ENCODE results near the gene OSER1. TPM values are rescaled to one million over a fixed set of nuclear protein-coding genes. Genes with fewer than 3 reads are reported as not detected.

The OSER1 gene
- total and polyA plus RNA-seq, 9 of the 15 experiments (the other 6 are each of a cell fraction or from before 2014, with no cell fraction given) = 15.5 to 57.3 (median 19.9) TPM

DNA sequence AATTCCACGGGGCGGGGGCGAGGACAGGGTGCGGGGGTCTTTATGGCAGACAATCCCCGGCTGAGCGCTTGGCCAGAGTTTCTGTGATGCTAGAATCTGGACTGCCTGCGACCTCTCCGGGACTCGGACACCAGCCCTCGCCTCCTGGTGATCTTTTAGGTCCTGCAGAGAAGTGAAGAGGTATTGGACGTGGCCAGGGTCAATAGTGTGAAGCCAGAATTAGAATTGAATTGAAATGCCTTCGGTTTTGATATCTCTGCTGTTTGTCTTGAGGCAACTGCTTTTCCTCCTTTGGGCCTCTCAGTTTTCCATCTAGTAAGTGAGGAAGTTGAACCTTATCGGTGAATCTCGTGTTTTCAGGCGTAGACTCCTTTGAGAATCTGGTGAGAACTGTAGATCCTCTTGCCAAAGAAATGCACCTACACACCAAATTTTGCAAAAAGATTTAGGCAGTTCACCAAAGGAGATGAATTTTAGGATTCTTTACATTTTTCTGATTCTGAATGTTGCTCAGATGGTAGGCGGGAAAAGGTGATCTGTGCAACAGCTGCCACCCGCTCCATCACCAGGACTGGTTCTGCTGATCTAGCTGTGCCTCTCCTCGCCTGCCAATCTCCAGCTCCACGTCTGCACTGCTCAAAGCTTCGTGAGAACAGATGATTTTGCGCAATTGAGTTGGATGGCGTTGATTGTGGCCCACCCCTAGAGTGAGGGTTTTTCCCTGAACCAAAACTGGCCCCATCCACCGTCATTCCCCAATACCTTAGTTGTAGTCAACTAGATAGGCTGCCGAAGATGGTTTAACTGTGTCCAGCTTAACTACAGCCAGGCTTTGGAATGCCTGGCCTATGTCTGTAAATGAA is 837 bp upstream of the OSER1 start (continued):
- TF ChIP-seq SPI1 (IDR thresholded peaks at IDR 0.05; ENCODE audit: borderline replicate concordance, low read depth, low read length) (peak; percentile 86), ASH1L (IDR thresholded peaks at IDR 0.05; ENCODE audit: borderline replicate concordance, low read depth, partially characterized antibody) (no peak), ATF7 (IDR thresholded peaks at IDR 0.05) (0 out of 2 replicates have a peak, but pooled peaks have one; percentile 43), KDM1A (IDR thresholded peaks at IDR 0.05) (no peak), BCOR (IDR thresholded peaks at IDR 0.05) (no peak), NFATC3 (IDR thresholded peaks at IDR 0.05) (no peak), MTA3 (IDR thresholded peaks at IDR 0.05; ENCODE audit: borderline replicate concordance) (peak; percentile 9; the same call in 1 of the 2 replicates), TOE1 (IDR thresholded peaks at IDR 0.05; ENCODE audit: borderline replicate concordance) (peak; percentile 40; the same call in 1 of the 2 replicates), TOE1 (CRISPR knock-in tag; IDR thresholded peaks at IDR 0.05; ENCODE audit: borderline replicate concordance, low read depth) (0 out of 2 replicates have a peak, but pooled peaks have one; percentile 65), CSDE1 (IDR thresholded peaks at IDR 0.05) (no peak), POLR2G (IDR thresholded peaks at IDR 0.05; ENCODE audit: low read depth, low read length) (no peak), ZNF384 (IDR thresholded peaks at IDR 0.05; ENCODE audit: low read depth, low read length) (no peak), MIER1 (IDR thresholded peaks at IDR 0.05; ENCODE audit: low read depth) (no peak; the same call in 1 of the 2 replicates), PHTF2 (CRISPR knock-in tag; IDR thresholded peaks at IDR 0.05) (no peak), ATF1 (CRISPR knock-in tag; IDR thresholded peaks at IDR 0.05) (no peak), ATF1 (tag; IDR thresholded peaks at IDR 0.05) (peak; percentile 66; the same call in 1 of the 2 replicates)
- TF ChIP-seq, protein P1, sequence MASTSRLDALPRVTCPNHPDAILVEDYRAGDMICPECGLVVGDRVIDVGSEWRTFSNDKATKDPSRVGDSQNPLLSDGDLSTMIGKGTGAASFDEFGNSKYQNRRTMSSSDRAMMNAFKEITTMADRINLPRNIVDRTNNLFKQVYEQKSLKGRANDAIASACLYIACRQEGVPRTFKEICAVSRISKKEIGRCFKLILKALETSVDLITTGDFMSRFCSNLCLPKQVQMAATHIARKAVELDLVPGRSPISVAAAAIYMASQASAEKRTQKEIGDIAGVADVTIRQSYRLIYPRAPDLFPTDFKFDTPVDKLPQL (IDR thresholded peaks at IDR 0.05; ENCODE audit: extremely low read depth, insufficient read length) = no peak
- TF ChIP-seq, protein P2, sequence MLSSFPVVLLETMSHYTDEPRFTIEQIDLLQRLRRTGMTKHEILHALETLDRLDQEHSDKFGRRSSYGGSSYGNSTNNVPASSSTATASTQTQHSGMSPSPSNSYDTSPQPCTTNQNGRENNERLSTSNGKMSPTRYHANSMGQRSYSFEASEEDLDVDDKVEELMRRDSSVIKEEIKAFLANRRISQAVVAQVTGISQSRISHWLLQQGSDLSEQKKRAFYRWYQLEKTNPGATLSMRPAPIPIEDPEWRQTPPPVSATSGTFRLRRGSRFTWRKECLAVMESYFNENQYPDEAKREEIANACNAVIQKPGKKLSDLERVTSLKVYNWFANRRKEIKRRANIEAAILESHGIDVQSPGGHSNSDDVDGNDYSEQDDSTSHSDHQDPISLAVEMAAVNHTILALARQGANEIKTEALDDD (IDR thresholded peaks at IDR 0.05) = peak; percentile 75
- TF ChIP-seq, protein P3, sequence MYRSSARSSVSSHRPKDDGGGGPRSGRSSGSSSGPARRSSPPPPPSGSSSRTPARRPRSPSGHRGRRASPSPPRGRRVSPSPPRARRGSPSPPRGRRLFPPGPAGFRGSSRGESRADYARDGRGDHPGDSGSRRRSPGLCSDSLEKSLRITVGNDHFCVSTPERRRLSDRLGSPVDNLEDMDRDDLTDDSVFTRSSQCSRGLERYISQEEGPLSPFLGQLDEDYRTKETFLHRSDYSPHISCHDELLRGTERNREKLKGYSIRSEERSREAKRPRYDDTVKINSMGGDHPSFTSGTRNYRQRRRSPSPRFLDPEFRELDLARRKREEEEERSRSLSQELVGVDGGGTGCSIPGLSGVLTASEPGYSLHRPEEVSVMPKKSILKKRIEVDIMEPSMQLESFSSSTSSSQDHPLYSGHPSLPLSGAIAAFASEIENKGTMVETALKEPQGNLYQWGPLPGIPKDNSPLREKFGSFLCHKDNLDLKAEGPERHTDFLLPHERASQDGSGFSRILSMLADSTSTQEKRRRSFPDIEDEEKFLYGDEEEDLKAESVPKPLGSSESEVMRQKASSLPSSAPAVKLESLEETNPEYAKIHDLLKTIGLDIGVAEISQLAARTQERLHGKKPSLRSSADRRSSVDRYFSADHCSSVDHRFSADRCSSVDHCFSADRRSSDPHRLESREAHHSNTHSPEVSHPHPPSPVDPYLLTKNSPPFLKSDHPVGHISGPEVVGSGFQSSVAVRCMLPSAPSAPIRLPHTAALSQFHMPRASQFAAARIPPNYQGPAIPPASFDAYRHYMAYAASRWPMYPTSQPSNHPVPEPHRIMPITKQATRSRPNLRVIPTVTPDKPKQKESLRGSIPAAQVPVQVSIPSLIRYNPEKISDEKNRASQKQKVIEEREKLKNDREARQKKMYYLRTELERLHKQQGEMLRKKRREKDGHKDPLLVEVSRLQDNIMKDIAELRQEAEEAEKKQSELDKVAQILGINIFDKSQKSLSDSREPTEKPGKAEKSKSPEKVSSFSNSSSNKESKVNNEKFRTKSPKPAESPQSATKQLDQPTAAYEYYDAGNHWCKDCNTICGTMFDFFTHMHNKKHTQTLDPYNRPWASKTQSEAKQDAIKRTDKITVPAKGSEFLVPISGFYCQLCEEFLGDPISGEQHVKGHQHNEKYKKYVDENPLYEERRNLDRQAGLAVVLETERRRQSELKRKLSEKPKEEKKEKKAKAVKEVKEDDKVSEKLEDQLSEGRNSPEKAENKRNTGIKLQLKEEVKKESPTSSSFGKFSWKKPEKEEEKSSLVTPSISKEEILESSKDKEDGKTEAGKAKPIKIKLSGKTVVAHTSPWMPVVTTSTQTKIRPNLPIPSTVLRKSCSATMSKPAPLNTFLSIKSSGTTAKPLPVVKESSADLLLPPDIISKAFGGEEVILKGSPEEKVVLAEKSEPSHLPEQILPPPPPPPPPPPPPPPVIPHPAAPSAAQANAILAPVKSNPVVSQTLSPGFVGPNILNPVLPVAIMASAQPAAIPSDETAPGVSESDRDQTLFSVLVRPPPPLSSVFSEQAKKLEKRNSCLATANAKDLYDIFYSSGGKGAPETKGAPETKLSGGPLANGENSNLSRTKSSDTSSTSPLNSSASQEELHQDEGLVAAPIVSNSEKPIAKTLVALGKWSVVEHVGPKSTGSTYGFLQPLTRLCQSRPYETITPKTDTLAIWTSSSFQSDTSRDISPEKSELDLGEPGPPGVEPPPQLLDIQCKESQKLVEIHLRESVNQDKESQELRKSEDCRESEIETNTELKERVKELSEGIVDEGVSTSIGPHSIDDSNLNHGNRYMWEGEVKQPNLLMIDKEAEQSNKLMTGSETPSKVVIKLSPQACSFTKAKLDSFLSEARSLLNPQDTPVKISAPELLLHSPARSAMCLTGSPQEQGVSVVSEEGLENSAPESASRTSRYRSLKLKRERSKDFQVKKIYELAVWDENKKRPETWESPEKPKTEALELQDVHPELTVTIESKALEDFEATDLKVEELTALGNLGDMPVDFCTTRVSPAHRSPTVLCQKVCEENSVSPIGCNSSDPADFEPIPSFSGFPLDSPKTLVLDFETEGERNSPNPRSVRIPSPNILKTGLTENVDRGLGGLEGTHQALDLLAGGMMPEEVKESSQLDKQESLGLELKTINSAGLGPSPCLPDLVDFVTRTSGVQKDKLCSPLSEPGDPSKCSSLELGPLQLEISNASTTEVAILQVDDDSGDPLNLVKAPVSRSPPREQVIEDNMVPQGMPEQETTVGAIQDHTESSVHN (IDR thresholded peaks at IDR 0.05; ENCODE audit: borderline replicate concordance in 1 of 2, low read depth in 1 of 2) = no peak
